Stimulated activated CD8-positive, alpha-beta memory T cell treated with anti-CD3 and anti-CD28 coated beads, Interleukin-2, amount 100 ng/mL, for 1 hour (primary cell): ENCODE results near the gene SLC25A13.
"Not testable (repeated sequence)": the region's sequence is repeated elsewhere in the genome, so short reads cannot be mapped to it uniquely, and the experiment has no call there.

Experiments
- DNase-seq, 2 donors: peaks; one replicate each; pipeline ENCODE4 v3.0.0-alpha.2; 2020; ENCODE audit warnings: low read depth in 2 of 2

The SLC25A13 gene

DNA sequence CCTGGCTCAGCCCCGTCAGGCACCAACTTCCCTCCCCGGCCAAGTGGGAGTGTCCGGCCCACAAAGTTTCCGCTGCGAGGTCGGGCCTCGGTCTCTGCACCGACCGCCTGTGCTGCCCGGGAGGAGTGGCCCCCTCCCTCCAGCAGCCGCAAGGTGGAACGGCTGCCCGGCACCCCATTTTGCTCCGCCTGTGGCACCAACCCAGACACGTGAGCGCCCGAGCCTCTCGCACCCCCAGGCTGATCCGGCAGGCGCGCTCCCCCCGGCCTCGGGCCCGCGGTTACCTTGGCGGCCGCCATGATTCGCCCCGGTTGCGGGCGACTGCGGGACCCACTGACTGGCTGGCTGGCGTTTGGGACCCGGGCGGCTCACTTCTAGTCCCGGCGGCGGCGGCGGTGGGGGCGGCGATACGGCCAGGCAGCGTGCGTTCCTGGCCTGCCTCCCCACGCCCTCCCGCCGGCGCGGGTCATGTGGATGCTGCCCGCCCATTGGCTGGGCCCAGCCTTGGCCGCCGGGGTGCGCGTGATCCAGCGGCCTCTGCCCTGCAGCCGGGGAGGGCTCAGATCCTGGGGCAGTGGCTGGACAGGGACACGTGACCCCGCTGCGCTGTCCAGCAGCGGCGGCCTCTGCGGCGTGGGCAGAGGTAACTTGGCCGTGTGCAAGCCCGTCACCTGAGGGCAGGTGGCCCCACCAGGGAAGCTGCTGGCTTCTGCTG, at the start of gene SLC25A13:
Gene SLC25A13 (minus strand): TSS at position 441 of the 715 bp plus-strand sequence. CDS start 142 bp downstream, at position 299.
- DNase-seq: peak; percentile 21 to 25

- not testable (repeated sequence) for DNase-seq
Observed at GRCh38 chr7:96365916-96366315, 44.0 kb upstream of the SLC25A13 start.

DNA sequence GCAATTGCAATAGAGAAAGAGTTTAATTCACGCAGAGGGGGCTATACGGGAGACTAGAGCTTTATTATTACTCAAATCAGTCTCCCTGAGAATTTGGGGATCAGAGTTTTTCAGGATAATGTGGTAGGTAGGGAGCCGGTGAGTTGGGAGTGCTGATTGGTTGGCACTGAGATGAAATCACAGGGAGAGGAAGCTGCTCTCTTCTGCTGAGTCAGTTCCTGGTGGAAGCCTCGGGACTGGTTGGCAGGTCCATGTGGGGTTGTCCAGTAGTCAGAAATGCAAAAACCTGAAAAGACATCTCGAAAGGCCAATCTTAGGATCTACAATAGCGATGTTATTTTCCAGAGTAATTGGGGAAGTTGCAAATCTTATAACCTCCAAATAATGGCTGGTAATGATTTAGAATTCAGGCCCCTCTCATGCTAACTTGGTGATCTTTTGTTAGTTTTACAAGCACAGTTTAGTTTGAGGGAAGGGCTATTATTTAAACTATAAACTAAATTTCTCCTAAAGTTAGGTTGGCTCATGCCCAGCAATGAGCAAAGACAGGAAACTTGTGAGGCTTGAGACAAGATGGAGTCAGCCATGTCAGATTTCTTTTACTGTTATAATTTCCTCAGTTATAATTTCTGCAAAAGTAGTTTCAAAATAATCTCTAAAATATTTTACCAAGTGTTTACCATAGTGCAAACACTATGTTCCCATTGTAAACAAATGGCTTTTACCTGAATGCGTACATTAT, 39.4 kb upstream of the SLC25A13 start:
- DNase-seq: no peak

DNA sequence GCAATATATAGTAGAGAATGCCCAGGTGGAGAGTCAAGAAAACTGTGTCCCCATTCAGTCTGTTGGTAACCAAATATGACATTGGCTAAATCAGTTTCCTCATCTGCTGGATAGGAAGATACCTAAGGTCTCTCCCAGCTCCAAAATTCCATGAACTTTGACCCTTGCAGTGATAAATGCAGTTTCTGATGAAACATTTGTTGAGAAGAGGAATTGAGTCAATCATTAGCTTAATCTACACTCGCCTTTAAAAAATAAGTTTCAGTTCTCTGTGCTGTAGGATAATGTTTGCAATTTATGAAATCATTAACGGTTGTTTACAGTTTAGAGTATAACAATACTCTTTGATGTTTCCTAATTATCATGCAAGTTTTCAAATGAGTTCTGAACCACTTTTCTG, 38.0 kb upstream of the SLC25A13 start:
- no peak for DNase-seq

- not testable (repeated sequence) for DNase-seq
Observed at GRCh38 chr7:96358236-96358971, 36.5 kb upstream of the SLC25A13 start.

DNA sequence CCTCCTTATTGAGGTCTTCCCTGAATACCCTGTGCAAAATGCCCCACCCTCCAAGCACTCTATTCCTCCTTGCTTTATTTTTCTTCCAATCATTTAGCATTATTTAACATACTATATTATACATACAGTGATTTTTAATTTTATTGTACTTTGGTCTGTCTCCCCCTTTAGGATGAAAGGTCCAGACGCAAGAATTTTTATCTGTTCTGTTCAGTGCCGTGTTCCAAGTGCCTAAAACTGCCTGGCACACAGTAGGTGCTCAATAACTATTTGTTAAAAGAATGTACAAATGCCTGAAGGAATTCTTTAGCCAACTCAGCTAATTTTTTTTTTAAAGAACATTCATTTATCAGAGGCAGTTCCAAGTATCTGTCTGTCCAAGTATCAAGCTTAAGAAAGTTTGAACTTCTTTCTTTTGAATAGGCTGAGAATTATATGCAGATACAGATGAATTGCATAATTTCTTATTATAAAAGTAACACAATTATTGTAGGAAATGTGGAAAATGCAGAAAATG, 34.1 kb upstream of the SLC25A13 start:
- no peak for DNase-seq

- no peak for DNase-seq
Observed at GRCh38 chr7:96354881-96355280, 33.0 kb upstream of the SLC25A13 start.

DNA sequence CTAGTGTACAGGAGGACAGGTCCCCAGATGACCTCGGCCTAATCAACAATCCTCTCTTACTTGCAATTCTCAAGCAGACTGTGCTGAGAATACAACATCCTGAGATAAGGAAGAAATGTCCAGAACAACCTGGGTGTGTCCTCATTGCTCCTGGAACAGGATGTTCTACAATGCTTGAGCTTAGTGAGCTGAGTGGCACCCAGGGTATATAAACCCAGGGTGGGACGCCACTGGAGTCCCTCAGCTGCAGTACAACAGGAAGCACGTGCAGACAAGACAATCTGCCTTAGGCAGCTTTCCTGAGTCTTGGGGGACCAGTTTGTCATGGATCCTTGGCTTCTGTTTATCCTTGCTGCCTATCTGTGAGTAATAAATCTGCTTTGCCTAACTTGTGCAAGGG, 27.7 kb upstream of the SLC25A13 start:
- DNase-seq: no peak

DNA sequence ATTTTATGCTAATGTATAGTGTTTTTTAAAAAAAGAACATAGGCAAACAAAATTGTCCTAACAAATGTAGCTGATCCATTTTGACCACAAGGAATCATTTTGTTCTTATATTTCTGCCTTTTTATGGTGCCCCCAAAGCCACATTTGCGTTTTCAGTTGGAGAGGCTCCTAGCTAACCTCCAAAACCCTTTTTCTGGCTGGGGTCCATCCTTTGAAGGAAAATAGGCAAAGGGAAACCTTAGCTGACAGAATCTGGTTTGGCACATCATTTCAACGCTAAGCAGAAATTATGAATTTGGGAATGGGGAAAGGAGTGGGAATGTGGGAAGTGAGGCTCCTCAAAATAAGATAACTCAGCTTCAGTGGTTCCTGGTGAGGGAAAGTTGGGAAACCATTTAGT, 25.6 kb upstream of the SLC25A13 start:
- DNase-seq: no peak

DNA sequence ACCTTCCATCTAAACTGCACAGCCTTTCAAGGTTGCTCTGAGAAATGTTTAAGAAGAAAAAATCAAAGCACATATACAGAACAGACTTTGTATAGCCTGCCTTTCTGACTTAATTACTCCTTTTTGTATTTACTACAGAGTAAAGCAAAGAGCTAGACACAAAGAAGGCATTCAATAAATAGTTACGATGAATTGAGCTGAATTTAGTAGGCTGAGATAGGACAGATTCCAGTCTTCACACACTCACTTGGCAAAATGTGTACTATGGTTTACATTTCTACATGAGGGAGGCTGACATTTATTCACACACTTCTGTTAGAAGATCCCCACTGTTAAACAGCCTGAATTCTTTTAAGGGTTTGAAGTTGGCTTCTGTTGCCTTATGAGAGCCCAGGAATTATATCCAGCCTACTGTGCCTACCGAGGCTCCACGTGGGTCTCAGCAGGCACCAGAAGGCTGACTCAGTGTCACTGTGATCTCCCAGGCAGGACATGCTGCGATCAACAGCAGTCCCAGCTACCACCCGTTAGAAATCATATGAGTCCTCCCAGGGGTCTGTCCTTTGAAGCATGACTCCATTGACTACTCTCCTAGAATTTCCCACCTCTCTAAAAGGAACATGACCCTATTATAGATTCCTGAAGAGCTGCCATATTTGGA, 24.5 kb upstream of the SLC25A13 start:
- DNase-seq: no peak

DNA sequence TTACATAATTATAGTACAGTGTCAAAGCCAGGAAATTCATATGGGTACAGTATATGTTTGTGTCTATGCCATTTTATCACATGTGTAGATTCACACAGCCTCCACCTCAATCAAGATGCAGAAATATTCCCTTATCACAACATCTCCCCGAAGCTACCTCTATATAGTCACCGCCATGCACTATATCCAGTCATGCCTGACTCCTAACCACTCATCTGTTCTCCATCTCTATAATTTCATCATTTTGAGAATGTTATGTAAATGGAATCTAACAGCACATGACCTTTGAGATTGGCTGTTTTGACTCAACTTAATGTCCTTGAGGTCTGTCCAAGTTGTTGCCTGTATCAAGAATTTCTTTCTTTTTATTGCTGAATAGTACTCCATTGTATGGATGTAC, 22.3 kb upstream of the SLC25A13 start:
- no peak for DNase-seq

DNA sequence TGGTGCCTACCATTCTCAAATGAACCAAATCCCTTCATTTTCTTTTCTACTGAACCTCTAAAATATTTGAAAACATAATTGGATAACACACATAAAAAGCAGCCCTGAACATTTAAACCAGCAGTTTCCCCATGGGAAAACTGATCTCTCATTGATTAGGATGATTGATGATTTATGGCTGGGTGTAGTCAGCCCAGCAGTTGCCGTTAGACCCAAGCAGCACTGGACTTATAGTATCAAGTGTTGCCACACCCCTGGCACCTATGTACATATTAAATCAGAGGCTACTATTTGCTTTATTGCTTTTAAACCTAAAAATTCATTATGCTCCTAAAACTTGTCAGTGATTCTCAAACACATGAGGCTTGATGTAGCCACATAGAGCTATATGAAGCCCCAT, 20.2 kb upstream of the SLC25A13 start:
- DNase-seq: no peak

DNA sequence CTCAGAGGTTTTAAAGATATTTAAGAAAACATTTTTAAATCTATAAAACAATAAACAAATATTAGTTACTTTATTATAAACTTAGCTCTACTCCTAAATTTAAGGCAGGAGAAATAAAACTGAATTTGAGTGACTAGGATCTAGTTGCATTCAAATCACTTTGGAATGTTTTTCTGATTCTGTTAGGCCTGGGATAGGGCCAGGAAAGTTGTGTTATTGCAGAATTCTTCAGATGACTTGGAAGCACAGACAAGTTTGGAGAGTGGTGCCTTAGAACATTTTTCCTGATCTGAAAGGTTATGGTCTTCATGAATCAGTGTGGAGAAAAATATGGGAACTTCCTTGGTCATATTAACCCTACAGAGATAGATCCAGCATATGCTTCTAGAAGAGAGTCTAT, 15.6 kb upstream of the SLC25A13 start:
- no peak for DNase-seq

- DNase-seq: no peak
Observed at GRCh38 chr7:96332325-96332724, 10.4 kb upstream of the SLC25A13 start.

DNA sequence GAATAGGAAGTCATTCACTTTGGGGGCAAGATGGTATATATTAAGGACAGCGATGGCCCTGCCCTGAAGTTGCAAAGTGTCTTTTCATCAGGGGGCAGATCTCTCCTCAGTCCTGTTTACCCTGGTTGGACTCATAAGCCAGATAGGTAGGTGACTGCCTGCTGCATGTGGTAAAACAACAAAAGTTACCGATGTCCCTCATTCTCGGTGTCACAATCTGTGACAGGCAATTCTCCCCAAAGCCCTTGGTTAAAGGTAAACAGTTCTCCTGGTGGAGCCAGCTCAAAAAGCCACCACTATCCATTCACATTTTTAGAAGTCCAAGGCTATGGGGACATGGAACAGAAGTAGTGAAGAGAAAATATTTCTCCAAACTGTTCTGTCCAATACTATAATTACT, 9.9 kb upstream of the SLC25A13 start:
- DNase-seq: no peak

- no peak for DNase-seq
Observed at GRCh38 chr7:96331233-96331632, 9.3 kb upstream of the SLC25A13 start.

DNA sequence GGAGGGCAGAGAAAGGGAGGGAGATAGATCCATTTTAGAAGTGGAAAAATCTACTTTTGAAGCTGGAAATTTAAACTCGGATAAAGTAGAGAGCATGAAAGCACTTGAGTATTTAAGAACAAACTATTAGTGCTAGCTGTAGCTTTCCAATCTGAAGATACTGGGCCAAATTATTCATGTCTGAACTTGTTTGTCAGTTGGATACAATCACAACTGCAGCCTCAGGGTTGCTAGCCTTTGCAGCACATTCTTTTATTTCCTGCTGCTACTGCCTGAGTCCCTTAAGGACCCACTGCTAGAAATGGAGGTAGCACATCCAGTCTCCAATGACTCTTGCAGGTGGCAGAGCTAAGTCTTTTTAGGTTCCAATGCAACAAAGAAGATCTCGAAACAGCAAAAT, 8.3 kb upstream of the SLC25A13 start:
- no peak for DNase-seq

DNA sequence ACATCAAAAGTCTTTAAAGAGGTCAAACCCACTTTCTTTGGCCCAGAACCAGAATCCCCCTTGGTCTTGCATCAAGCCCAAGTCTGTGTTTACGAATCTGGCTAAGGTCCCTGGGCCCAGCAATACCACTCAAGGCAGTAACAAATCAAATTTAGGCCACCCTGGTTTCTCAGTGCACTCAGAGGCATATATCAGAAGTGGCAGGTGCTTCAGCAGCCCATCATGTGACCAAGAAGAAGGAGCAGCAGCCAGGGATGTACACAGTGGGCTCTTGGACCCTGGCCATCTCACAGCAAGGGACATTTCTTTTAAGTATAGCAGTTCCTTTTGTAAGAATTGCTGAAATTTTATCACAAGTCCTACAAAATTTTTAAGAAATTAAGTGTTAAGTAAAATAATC, 7.3 kb upstream of the SLC25A13 start:
- no peak for DNase-seq

DNA sequence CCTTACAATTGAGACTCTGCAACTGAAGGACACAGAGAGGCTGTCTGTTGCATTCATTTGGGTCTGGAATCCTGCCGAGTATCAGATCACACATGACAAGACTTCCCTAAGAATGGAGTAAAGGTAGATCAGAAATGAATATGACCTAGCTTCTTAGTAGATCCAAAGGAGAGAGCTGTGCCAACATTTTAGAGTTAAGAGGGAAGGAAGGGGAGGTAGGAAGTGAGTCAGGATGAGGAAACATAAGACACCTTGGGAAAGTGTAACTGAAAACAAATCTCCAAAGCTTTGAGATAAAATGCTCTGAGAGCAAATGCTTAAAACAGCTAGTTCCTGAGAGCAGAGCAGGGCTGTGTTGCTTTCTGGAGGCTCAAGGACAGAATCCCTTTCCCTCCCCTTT, 6.1 kb upstream of the SLC25A13 start:
- DNase-seq: no peak

GRCh38 chr7:96327429-96327828, 5.5 kb upstream of the SLC25A13 start:
- no peak for DNase-seq

DNA sequence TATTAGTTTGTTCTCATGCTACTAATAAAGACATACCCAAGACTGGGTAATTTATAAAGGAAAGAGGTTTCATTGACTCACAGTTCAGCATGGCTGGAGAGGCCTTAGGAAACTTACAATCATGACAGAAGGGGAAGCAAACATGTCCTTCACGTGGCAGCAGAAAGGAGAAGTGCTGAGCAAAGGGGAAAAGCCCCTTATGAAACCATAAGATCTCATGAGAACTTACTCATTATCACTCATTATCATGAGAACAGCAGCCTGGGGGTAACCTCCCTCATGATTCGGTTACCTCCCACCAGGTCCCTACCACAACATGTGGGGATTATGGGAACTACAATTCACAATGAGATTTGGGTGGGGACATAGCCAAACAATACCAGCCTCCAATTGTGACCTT, 4.9 kb upstream of the SLC25A13 start:
- DNase-seq: not testable (repeated sequence)
